Left ventricle myocardium inferior (tissue), 1 donor: Measurements from ENCODE around the gene PLEK. TPM values are rescaled to one million over a fixed set of nuclear protein-coding genes. Genes with fewer than 3 reads are reported as not detected.
"Not testable (repeated sequence)": the region's sequence is repeated elsewhere in the genome, so short reads cannot be mapped to it uniquely, and the experiment has no call there.

ENCODE experiments used
- DNase-seq: peaks from one replicate; pipeline ENCODE4 v3.0.0-alpha.2; 2020
- H3K27ac ChIP-seq: fragments of 200-600 bp; replicated peaks from 2 replicates; pipeline ENCODE4 v1.8.0; 2021
- H3K27me3 ChIP-seq: fragments of 200-600 bp; 2 replicates; pipeline ENCODE4 v1.8.0; 2021; ENCODE audit warnings: low read depth
- H3K36me3 ChIP-seq: fragments of 200-600 bp; 2 replicates; pipeline ENCODE4 v1.8.0; 2021
- H3K4me1 ChIP-seq: fragments of 200-600 bp; 2 replicates; pipeline ENCODE4 v1.8.0; 2021
- H3K4me3 ChIP-seq: fragments of 200-600 bp; 2 replicates; pipeline ENCODE4 v1.8.0; 2021; ENCODE audit warnings: mild to moderate bottlenecking, moderate library complexity
- H3K9me3 ChIP-seq: fragments of 200-600 bp; replicated peaks from 2 replicates; pipeline ENCODE4 v1.8.0; 2021
- intact Hi-C: fragments of 100-400 bp; cut with micrococcal nuclease; formaldehyde crosslinking; loops from one replicate; pipeline ENCODE4 v1.11.0; 2022
- total RNA-seq: library from RNA; stranded (reverse); fragmentation: NEBNext Ultra II Directional; extraction: Animal tissue kit (Norgen Biotek cat#: 25700); gene quantifications from one replicate; pipeline ENCODE4 v1.2.1, GENCODE V29; 2021
- TF ChIP-seq, protein P1 (sequence below): fragments of 200-600 bp; IDR thresholded peaks from 2 replicates; pipeline ENCODE4 v1.8.0; 2021; ENCODE audit warnings: antibody characterized with exemption, mild to moderate bottlenecking, borderline replicate concordance
- donor health status: DM: no; HTN: yes; CAD: no; lungs with severe emphysema.

The PLEK gene
- total RNA-seq, 1 donor from 2014 or later = 4.8 TPM

DNA sequence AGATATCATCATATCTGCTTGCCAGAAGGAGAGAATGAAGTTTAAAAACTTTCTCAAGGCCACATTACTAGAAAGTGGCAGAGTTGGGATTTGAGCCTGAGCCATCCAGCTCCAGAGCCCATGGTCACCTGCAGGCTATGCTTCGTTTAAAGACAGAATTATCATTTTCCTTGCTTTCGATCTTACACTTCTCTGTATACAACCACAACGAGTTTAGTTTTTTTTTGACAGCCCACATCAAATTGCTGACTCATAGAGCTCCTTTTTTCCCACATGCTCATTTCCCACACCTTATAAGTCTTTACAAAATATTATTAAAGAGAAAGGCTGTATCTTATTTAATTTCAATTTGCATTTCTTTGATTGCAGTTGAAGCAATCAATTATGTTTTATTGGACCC is 6.5 kb downstream of the PLEK start:
- Histone ChIP-seq H3K4me1 (peaks cover 9% of the 10 kb centered on the region), H3K27ac (no peak overlapping the region), H3K9me3 (no peaks in the 10 kb centered on the region), H3K27me3 (no peaks in the 10 kb centered on the region), H3K36me3 (no peaks in the 10 kb centered on the region), H3K4me3 (no peak overlapping the region)
- no peak for DNase-seq
- TF ChIP-seq, protein P1, sequence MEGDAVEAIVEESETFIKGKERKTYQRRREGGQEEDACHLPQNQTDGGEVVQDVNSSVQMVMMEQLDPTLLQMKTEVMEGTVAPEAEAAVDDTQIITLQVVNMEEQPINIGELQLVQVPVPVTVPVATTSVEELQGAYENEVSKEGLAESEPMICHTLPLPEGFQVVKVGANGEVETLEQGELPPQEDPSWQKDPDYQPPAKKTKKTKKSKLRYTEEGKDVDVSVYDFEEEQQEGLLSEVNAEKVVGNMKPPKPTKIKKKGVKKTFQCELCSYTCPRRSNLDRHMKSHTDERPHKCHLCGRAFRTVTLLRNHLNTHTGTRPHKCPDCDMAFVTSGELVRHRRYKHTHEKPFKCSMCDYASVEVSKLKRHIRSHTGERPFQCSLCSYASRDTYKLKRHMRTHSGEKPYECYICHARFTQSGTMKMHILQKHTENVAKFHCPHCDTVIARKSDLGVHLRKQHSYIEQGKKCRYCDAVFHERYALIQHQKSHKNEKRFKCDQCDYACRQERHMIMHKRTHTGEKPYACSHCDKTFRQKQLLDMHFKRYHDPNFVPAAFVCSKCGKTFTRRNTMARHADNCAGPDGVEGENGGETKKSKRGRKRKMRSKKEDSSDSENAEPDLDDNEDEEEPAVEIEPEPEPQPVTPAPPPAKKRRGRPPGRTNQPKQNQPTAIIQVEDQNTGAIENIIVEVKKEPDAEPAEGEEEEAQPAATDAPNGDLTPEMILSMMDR = no peak
- intact Hi-C loops = no loop called here

GRCh38 chr2:68372485-68372884 is 7.4 kb downstream of the PLEK start:
- Histone ChIP-seq H3K27me3 (no peaks in the 10 kb centered on the region), H3K4me1 (peaks cover 9% of the 10 kb centered on the region), H3K9me3 (no peaks in the 10 kb centered on the region), H3K36me3 (no peaks in the 10 kb centered on the region), H3K4me3 (no peak overlapping the region), H3K27ac (no peak overlapping the region)
- intact Hi-C loops = no loop called here
- no peak for DNase-seq
- TF ChIP-seq, protein P1 = no peak

DNA sequence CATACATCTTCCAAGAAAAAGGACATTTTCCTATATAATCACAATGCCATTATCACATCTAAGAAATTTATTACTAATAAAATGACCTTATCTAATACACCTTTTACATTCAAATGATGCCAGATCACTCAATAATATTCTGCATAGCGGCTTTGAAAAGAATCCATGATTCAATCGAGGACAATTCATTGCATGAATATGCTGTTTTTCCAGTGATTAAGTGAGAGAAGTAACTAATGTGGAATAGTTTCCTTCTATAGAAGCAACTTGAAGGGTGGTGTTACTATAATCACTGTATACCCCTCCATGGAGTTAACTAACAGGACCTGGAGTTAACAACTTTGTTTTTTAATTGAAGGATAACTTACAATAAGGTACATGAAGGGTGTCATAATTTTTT is 9.1 kb downstream of the PLEK start:
- H3K4me3 ChIP-seq = no peak overlapping the region
- DNase-seq = no peak
- no peaks in the 10 kb centered on the region for H3K27me3 ChIP-seq
- H3K9me3 ChIP-seq = no peaks in the 10 kb centered on the region
- H3K4me1 ChIP-seq = peaks cover 9% of the 10 kb centered on the region
- TF ChIP-seq, protein P1 = no peak
- intact Hi-C loops = no loop called here
- no peak overlapping the region for H3K27ac ChIP-seq
- no peaks in the 10 kb centered on the region for H3K36me3 ChIP-seq

- H3K27me3 ChIP-seq = no peaks in the 10 kb centered on the region
- TF ChIP-seq, protein P1 = no peak
- H3K36me3 ChIP-seq = no peaks in the 10 kb centered on the region
- peaks cover 9% of the 10 kb centered on the region for H3K4me1 ChIP-seq
- H3K9me3 ChIP-seq = no peaks in the 10 kb centered on the region
- H3K27ac ChIP-seq = no peak overlapping the region
- H3K4me3 ChIP-seq = no peak overlapping the region
- no peak for DNase-seq
- intact Hi-C loops = no loop called here
Observed at GRCh38 chr2:68375582-68375981, 10.5 kb downstream of the PLEK start.

DNA sequence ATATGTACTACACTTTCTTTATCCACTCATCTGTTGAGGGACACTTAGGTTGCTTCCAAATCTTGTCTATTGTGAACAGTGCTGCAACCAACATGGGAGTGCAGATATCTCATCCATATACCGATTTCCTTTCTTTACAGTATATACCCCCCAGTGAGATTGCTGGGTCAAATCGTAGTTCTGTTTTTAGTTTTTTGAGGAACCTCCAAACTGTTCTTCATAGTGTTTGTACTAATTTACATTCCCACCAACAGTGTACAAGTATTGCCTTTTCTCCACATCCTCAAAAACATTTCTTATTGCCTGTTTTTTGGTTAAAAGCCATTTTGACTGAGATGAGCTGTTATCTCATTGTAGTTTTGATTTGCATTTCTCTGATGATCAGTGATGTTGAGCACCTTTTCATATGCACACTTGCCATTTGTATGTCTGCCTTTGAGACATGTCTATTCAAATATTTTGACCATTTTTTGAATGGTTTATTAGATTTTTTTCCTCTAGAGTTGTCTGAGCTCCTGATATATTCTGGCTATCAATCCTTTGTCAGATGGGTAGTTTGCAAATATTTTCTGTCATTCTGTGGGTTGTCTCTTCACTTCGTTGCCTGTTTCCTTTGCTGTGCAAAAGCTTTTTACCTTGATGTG is 12.2 kb downstream of the PLEK start:
- intact Hi-C loops = no loop called here
- H3K4me1 ChIP-seq = peaks cover 9% of the 10 kb centered on the region

DNA sequence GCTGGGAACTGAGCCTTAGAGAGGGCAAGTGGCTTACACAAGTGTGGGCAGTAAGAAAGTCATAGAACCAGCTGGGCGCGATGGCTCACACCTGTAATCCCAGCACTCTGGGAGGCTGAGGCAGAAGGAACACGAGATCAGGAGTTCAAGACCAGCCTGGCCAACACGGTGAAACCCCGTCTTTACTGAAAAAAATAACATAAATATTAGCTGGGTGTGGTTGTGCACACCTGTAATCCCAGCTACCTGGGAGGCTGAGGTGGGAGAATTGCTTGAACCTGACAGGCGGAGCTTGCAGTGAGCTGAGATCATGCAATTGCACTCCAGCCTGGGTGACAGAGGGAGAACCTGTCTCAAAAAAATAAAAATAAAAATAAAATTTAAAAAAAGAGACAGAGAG is 13.7 kb downstream of the PLEK start:
- not testable (repeated sequence) for H3K4me1 ChIP-seq

More for the DNA sequence above, 12.2 kb downstream of the PLEK start:
- H3K27ac ChIP-seq = no peak overlapping the region
- H3K9me3 ChIP-seq = no peaks in the 10 kb centered on the region
- H3K4me3 ChIP-seq = no peak overlapping the region
- TF ChIP-seq, protein P1 = no peak
- H3K36me3 ChIP-seq = no peaks in the 10 kb centered on the region
- no peak for DNase-seq
- H3K27me3 ChIP-seq = no peaks in the 10 kb centered on the region

More for the DNA sequence above, 13.7 kb downstream of the PLEK start:
- H3K4me3 ChIP-seq, H3K27ac ChIP-seq, DNase-seq, intact Hi-C loops, H3K36me3 ChIP-seq, H3K9me3 ChIP-seq, H3K27me3 ChIP-seq: not testable (repeated sequence)
